ENCODE results near the gene CCDC187.

DNA sequence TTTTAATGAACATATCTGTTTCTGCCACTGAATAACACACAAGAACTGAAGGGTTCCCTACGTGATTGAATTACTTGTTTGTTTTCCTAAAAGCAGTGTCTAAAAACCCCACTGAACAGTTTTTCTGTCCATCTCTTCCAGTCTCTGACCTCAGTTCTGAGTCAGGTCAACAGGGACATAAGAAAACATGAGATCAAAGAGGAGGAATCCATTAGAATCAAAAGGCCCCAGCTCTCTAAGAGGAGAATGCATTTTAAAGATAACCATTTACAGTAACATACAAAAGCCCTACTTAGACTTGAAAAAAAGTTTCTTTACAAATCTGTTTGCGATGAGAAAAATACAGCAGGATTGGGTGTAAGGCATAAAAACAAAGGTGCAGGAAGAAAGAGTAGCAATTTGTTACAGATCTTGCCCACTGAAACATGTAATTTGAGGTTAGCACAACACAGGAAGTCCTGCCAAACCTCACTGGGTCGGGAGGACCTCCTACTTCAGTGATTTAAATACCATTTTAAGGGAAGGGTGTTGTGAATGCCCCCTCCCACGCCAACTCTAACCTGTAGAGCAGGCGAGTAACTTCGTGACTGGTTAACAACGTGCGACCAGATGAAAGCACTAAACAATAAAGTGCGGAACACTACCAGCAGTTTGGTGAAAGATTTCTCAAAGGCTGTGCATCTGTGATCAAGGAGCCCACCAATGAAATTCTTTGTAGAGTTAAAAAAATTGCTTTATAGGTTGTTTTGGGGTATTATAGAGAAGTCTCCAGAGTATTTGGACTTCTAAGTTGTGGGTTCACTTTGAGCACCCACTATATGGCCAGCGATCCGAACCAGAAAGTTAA is 59.5 kb downstream of the CCDC187 start:
- TF ChIP-seq POLR2A (IDR thresholded peaks at IDR 0.05) (no peak), CTCF (IDR thresholded peaks at IDR 0.05) (no peak), POLR2AphosphoS5 (IDR thresholded peaks at IDR 0.05) (no peak), EP300 (IDR thresholded peaks at IDR 0.05) (no peak)
